ENCODE measurements around the gene MICALL2. TPM values are rescaled to one million over a fixed set of nuclear protein-coding genes. Genes with fewer than 3 reads are reported as not detected.

Gene MICALL2
- polyA plus RNA-seq, 1 donor: 7.4 TPM

DNA sequence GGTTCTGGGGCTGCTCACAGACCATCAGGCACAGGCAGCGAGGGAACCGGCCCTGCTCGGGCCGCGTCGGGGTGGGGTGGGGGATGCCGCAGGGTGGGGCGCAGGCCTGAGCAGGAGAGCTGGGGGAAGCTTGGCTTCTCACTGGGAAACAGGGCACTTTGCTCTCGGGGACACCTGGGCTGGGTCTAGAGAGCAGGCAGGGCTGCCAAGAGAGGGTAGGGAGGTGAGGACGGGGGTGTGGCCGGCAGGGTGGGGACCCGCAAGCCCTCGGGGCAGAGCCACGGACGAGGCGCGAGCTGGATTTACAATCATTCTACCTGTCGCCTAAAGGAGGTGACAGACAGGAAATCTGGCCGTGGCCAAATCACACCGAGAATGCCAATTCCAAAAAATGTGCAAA is 33.9 kb upstream of the MICALL2 start:
- no peak for DNase-seq

DNA sequence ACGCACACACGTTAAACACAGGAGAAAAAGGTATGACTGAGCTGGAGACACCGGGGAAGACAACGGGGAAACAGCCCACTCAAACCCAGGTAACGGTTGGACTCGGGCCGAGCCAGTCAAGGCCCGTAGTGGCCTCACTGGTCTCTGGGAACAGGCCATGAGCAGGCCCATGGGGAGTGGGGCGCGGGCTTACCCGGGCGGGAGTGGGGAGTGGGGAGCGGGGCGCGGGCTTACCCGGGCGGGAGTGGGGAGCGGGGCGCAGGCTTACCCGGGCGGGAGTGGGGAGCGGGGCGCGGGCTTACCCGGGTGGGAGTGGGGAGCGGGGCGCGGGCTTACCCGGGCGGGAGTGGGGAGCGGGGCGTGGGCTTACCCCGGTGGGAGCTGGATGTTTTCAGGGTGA is 33.4 kb upstream of the MICALL2 start:
- DNase-seq: no peak

DNA sequence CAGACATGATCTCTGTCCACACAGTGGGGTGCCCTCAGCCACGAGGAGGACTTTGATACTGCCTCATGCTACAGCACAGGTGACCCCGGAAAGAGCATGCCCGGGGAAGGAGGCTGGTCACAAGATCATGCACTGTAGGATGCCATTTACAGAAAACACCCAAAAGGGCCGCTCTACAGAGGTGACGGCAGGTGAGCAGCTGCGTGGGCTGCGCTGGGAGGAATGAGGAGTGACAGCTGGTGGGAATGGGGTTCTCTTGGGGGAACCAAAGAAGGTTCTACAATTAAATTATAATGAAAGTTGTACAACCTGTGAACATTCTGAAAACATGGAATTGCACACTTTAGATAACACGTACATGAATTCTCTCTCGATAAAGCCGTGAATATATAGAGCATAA is 33.0 kb upstream of the MICALL2 start:
- DNase-seq: no peak

DNA sequence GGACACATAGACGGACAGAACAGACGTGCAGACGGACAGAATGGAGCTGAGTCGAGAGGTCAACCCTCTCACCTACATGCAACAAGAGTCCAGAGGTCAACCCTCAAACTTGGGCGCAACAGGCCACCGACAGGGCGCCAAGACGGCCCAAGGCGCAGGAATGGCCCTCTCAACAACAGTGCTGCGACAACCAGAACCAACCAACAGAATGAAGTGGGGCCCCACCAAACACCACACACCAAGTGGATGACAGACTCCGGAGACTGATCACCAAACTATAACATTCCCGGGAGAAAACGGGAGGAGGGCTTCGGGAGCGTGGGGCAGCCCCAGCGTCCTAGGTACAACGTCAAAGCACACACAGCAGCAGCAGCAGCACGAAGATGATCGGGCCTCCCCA is 31.6 kb upstream of the MICALL2 start:
- no peak for DNase-seq

DNA sequence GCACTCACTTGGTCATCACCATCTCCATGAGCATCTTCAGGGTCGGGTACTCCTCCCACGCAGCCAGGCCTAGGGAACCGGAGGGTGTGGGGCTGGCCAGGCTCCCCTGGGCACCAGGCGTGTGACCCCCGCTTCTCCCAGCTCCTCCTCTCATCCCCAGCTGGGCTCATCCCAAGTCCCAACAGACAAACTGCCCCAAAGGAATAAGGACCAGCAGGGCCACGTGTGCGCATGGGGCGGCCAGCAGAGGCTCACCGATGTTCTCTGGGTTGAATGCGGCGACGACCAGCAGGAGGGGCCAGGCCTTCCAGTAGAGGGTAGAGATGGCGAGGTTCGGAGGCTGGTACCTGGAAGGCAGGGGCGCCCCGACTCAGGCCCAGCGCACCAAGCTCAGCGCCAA is 30.1 kb upstream of the MICALL2 start:
- DNase-seq: no peak

DNA sequence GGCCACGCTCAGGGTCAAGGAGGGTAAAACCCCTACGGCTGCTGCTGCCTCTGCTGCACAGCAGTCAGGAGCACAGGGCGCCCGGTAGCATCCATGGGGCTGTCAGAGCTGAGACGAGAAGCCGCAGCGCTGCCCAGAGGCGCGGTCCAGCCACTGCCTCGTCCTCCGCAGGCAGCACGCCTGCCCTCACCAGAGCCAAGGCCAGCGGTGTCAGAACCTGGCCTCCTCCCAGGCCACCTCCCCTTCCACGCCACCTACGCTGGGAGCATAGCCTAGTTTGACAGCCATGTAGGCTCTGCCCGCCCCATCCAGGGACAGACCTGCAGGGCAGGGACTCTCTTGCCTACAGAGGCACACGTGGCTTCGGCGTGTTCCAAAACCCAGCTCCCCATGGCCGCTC is 28.7 kb upstream of the MICALL2 start:
- no peak for DNase-seq

DNA sequence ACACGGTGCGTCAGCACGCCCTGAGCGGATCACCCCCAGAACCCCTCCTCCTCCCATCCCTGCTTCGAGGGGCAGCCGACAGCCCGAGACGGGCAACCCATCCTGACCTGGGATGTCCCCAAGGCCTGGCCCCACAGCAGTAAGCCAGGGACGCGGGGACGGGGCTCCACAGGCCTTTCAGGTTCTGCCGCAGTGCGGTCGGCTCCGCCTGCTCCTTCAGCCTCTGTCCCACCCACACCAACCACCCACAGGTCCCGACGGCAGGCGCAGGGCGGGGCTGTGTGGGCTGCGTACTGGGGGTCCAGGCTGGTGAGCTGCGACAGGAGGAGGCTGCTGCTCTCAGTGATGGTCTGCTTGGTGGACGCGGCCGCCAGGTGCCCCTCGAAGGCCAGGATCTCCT is 28.2 kb upstream of the MICALL2 start:
- DNase-seq: no peak

DNA sequence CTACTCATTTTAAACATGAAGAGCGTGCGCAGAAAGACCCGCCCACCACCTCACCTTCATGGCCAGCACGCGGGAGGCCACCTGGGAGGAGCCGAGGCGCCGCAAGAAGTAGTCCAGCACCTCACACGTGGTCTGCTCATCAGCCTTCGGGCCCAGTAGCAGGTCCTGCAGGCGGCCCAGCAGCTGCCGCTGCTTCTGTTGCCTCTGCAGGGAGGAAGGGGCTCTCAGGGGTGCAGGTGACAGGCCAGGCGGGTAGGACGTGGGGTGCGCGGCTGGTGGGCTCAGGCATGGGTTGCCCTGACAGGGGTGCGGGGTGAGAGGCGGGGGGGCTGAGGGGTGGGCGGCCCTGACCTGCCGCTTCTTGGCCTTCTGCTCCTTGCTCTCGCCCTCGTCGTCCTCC is 27.3 kb upstream of the MICALL2 start:
- DNase-seq: no peak

DNA sequence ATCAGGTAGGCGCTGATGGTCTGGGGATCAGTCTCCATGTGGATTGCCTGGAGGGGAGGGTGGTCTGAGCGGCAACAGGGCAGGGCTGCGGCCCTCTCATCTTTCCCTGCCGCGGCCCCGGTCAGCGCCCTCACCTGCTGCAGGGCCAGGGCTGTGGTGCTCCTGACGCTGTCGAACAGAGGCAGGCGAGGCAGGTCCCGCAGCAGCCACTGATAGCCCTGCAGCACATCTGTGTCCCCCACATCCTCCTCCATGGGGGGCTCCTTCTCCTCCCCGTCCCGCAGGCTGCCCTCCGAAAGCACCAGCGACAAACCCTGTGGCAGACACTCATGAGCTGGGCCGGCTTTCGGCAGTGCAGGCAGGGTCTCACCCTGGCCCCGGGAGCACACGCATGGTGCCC is 25.9 kb upstream of the MICALL2 start:
- DNase-seq: no peak

DNA sequence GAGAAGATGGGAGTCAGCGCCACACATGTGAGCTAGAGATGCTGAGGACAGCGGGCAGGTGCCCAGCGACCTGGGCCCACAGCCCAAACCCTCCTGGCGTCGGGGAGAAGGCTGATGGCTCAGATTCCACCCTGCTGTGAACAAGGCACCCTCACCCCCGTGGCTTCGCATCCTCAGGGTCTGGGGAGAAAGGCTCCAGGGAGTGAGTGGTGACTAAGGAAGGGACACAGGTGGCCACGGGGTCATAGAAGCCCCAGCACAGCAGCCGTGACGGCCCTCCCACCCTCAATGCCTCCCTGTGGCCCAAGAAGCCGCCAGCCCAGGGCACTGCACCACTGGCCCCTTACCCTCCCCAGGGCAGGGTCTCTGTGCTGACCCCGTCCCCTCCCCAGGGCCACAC is 25.3 kb upstream of the MICALL2 start:
- no peak for DNase-seq

DNA sequence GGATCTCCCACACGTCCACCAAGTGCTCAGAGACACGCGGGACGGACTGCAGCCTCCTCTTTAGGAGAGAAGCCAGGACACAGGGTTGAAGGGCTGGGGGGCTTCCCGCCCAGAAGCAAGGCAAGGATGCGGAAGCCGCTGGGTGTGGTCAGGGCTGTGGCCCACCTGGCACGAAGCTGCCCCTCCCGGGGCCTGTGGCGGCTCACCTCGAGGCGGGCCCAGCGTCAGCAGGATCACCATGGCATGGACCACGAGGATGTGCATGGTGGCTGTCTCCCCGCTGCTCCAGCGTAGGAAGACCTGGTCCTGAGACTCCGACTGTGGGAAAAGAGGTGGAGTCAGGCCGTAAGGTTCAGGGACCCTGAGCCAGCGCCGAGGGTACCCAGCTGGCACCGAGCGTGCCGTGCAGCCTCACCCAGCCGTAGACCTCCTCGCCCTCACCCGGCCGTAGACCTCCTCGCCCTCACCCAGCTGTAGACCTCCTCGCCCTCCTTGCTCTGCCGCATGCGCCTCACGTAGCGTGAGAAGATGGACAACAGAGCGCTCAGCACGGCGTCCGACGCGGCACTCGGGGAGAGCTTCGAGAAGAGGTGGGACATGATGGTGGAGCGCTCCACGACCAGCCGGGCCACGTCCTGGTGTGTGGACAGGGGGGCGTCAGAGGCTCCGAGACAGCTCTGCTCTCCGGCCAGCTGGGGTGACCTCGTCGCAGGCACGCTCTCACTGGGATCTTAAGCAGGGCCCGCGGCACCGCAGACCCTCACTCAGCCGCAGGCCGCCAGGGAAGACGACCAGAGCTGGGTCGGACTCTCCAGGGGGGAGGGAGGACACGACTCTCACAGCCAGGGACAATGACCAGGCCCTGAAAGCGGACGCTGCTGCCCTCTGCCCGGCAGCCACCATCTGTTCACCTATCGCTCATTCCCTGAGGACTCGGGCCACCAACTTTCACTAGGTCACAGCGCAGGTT is 24.6 kb upstream of the MICALL2 start:
- DNase-seq: no peak

DNA sequence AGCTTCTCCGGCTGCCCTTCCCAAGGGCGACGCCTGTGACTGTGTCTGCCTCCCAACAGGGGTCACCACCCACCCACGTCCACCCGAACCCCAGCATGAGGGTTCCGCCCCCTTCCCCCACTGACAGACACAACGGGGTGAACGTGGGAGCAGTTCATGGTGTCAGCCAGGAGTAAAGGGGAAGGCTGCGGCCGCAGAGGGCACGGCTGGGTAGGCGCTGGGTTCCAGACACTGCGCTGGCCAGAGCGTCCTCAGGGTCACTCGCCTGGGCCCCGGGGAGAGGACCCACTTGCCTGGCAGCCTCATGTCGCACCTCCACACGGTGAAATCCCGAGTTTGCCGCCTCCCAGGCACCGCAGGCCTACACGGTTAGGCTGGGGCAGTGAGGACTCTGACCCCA is 23.8 kb upstream of the MICALL2 start:
- no peak for DNase-seq

DNA sequence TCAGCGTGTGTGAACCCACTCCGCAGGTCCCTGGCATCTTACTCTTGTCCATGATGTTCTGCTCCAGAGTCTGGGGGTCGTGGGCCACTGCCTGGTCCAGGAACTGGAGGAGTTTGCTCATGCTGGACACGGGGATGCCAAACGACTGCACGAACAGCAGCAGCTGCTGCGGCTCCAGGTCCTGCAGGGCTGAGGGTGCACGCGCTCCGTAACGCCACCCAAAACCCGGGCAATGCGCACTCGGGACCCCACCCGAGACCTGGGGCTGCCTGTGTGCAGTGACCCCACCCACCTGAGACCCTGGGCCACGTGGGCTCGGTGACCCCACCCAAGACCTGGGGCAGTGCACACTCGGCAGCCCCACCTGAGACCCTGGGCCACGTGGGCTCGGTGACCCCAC is 22.0 kb upstream of the MICALL2 start:
- DNase-seq: no peak

DNA sequence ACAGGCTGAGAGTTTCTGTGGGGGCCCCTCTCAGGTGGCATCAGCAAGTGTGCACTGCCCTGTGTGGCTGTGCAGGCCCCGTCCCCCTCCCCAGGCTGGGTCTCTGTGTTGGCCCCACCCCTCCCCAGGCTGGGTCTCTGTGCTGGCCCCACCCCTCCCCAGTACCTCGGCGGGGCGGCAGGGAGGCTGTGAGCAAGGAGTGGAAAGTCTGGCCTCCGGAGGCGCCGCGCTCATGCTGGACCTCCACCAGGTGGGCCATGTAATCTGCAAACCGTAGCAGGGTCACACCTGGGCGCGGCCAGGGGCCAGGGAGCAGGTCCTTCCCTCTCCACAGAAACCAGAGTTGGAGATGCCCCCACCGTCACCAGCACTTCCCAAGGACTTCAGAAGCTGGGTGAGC is 21.4 kb upstream of the MICALL2 start:
- no peak for DNase-seq

DNA sequence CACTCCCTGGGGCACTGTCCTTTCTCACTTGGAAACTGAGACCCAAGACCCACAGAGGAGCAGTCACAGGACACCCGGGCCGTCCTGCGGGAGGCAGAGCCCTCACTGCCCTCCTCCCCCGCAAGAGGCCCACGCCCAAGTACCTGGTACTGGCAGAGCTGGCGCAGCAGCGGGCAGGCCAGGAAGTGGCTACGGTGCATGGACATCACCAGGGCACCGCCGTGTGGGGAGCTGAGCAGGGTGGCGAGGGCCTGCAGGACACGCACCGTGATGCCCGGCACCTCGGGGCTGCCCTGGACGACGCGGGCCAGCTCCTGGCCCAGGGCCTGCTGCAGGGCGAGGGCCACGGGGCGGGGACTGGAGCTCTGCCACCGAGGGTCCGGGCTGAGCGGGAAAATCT is 20.0 kb upstream of the MICALL2 start:
- DNase-seq: no peak

DNA sequence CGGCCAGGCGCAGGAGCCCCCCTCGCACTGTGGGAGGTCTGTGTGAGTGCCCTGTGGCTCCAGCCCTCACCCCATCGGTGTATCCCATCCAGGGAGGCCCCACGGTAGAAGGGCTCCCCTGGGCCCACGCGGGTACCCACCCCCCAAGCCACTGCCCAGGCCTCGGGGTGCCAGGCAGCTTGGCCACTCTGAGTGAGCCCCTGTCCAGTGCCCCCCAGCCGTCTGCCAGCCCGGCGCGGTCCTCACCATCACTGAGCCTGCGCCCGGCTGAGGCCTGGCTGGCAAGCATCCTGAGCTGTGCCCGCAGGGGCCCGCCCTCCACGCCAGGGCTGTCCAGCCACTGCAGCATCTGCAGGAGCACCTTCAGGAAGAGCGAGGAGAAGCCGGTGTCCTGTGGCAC is 19.2 kb upstream of the MICALL2 start:
- DNase-seq: no peak

DNA sequence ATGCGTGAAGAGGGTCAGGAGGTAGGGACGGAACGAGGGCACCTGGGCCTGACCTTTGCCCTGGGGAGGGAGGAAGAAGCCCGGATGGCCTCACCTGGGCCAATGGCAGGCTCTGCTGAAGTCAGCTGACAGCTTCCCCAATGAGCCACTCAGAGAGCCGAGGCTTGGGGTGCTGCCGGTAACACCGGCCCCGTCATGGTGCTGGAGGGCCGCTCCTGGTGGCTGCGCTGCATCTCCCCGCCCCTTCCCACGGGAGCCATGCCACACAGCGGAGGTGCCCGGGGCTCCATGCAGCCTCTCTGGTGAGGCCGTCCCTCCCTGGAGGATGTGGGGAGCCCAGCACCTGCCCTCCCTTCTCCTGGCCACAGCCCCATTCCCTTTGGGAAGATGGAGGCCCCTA is 17.6 kb upstream of the MICALL2 start:
- no peak for DNase-seq

DNA sequence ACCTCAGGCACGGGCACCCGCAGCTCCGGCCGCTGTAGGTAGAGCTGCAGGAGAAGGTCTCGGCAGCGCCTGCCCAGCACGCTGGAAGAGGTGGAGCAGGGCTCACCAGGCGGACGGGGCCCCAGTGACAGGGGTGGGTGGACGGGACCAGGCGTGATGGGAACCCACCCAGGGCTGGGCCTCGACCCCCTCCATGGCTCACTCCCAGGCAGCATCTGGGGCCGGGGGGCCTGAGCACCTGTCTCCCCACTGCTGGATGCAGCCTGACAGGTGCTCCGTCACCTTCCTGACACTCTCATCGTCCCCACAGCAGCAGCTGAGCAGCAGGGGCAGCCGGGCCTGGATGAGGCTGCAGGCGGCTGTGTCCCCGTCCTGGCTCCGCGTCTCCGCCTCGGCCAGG is 16.7 kb upstream of the MICALL2 start:
- DNase-seq: no peak

DNA sequence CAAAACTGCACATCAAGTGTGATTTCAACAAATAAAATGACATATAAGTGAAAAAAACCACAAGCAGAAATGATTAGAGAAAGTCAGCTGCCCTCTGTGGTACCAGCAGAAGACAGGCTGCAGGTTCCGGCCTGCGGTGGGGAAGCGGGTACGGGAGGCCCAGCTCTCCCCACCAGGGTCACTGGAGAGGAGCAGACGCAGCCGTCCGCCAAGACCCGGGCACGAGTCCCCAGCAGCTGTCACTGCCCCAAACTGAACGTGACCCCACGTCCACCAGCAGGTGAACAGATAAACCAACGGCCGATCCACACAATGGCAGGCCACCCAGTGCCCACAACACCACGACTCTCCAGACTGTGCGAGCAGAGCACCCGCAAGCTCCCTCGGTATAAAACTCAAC is 16.1 kb upstream of the MICALL2 start:
- DNase-seq: no peak

DNA sequence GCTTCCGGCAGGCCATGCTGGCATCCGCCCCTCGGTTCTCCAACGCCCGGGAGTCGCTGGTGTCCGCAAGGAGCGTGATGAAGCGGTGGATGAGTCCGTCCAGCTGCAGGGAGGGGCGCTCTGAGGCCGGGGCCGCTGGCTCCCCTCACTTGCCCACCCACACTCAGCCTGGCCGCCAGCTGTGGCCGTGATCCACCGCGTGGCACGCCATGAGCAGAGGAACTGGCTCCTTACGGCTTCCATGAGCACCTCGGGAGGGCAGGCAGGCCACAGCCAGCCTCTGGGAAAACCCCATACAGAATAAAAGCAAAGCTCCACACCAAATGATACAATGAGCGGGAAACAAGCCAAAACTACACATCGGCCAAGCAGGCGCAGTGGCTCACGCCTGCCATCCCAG is 15.5 kb upstream of the MICALL2 start:
- no peak for DNase-seq

DNA sequence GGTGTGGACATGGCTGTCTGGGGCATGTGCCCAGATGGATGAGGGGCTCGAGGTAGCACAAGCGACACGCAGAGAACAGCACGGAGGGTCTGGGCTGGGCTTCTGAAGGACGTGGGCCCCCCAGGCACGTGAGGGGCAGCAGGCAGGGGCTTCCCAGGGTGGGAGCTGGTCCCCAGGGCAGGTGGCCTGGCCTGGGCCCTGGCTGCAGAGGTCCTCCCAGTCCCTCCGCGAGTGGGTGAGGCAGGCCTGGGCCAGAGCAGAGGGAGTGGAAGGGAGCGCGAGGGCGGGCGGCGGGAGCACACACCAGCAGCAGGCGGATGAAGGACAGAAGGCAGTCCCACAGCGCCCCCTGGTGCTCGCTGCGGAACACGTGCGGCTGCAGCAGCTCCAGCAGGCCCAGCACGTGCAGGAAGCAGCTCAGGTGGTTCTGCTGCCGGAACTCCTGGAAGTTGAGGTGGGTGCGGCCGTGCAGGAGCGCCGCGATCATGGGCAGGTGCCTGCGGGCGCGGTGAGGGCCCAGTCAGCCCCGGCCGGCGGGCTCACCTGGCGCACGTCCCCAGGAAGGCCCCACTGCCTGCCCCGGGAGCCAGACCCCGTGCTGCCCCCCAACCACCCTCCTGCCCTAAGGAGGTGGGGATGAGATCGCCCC is 14.7 kb upstream of the MICALL2 start:
- peak; percentile 85 for DNase-seq

DNA sequence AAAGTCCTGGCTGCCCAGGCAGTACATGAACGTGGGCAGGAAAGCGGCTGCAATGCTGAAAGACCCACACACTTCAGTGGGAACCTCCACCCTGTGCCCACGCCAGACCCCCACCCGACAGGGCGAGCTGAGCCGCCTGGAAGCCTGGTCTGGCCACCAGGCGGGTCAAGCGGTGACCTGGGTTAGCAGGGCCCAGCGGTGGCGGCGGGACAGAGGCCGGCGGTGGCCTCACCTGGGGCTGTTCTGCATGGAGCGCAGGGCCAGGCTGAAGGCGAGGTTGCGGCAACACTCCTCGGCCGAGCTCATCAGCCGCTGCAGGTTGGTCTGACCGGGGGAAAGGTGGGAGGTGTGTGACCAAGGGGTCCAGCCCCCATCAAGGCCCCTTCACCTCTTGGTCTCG is 11.6 kb upstream of the MICALL2 start:
- no peak for DNase-seq

DNA sequence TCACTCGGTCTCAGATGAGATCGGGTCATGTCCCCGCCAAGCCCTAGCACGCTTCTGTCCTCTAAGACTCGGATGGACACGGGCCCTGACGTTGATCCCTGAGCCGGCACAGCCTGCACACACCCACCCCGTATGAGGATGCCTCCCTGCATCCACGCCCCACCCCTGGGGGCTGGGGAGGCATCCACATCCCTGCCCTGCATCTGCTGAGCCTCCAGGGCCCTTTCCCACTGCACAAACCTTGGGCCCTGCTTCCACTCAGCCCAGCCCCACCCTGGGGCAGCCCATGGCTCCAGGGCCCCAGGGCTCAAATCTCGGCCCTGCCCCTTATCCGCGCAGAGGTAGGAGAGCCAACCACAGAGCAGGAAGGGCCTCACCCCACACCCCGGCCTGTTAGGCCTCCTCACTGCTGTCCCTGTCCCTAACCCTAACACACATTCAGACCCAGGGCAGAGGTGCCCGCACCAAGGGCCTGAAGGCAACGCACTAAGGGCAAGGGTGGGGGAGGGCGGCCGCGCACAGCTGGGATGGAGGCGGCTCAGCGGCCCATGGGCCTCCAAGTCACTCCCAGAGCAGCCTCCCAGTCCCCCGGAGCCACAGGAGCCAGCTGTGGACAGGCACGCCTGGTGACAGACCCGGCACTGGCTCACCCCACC is 9.5 kb upstream of the MICALL2 start:
- no peak for DNase-seq

DNA sequence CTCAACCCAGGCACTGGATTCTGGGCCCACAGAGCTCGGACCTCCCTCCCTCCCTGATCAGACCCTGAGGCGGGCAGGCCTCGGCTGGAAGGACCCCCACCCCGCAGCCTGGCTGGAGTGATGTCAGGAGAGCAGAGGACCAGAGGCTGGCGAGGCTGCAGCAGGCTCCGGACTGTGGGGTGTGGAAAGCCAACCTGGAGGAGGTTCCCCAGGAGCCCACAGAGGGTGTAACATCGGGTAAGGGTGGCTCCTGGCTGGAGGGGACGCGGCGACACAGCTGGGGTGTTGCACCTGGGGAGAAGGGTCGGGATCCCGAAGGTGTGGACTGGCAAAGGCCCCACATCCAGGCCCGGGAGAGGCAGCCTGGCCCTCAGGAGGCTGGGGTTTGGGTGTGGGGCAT is 8.9 kb upstream of the MICALL2 start:
- no peak for DNase-seq

Data from hindlimb muscle (tissue), 1 donor.